Mesenchymal stem cell (in vitro differentiated cells and primary cell): ENCODE measurements around the gene LYRM2.

ENCODE experiments used
- DNase-seq: peaks from one replicate; pipeline ENCODE4 v3.0.0-alpha.2; 2013
- H2AFZ ChIP-seq: one replicate; pipeline ENCODE4 v1.6.1; 2013; ENCODE audit warnings: low read depth, mild to moderate bottlenecking, control low read depth, inconsistent platforms, low read length, moderate library complexity
- H2AK5ac ChIP-seq: 2 replicates; pipeline ENCODE4 v1.6.1; 2013; ENCODE audit warnings: low read length, moderate library complexity, mild to moderate bottlenecking, inconsistent platforms; ENCODE audit not compliant: severe bottlenecking
- H2BK120ac ChIP-seq: one replicate; pipeline ENCODE4 v1.6.1; 2013; ENCODE audit warnings: low read depth, mild to moderate bottlenecking, inconsistent platforms, low read length, moderate library complexity
- H2BK12ac ChIP-seq, 2 experiments: one replicate each; pipeline ENCODE4 v1.6.1; 2013; ENCODE audit warnings: inconsistent platforms in 2 of 2, low read length in 2 of 2, mild to moderate bottlenecking in 2 of 2, moderate library complexity in 2 of 2, control low read depth in 1 of 2
- H2BK15ac ChIP-seq: one replicate; pipeline ENCODE4 v1.6.1; 2013; ENCODE audit warnings: mild to moderate bottlenecking, low read depth, inconsistent platforms; ENCODE audit not compliant: poor library complexity, severe bottlenecking
- H2BK5ac ChIP-seq: 2 replicates; pipeline ENCODE4 v1.6.1; 2013; ENCODE audit warnings: low read depth, mild to moderate bottlenecking, low read length, control low read depth, inconsistent platforms; ENCODE audit not compliant: poor library complexity, severe bottlenecking
- H3K14ac ChIP-seq, 2 experiments: one replicate each; pipeline ENCODE4 v1.6.1; 2013; ENCODE audit warnings: inconsistent platforms in 2 of 2, low read length in 2 of 2, control low read depth in 1 of 2, mild to moderate bottlenecking in 1 of 2, moderate library complexity in 1 of 2
- H3K18ac ChIP-seq, 2 experiments: one replicate each; pipeline ENCODE4 v1.6.1; 2013; ENCODE audit warnings: inconsistent platforms in 2 of 2, low read length in 2 of 2, control low read depth in 1 of 2, low read depth in 1 of 2, mild to moderate bottlenecking in 1 of 2
- H3K23ac ChIP-seq, 2 experiments: one replicate each; pipeline ENCODE4 v1.6.1; 2013; ENCODE audit warnings: inconsistent platforms in 2 of 2, low read length in 2 of 2, mild to moderate bottlenecking in 2 of 2, moderate library complexity in 2 of 2, control low read depth in 1 of 2
- H3K27ac ChIP-seq: 2 replicates; pipeline ENCODE4 v1.5.1; 2013; ENCODE audit warnings: mild to moderate bottlenecking, moderate library complexity, low read length, control low read depth, inconsistent platforms; ENCODE audit not compliant: poor library complexity, severe bottlenecking
- H3K27me3 ChIP-seq, 2 experiments: 2 replicates each; pipeline versions ENCODE4 v1.6.1 to v1.7.0; 2013; ENCODE audit warnings: low read length in 2 of 2, mild to moderate bottlenecking in 2 of 2, moderate library complexity in 2 of 2, control low read depth in 1 of 2, inconsistent platforms in 1 of 2; ENCODE audit not compliant: control insufficient read depth in 1 of 2, insufficient read depth in 1 of 2
- H3K36me3 ChIP-seq, 2 experiments: 2 replicates each; pipeline versions ENCODE4 v1.6.1 to v1.7.0; 2013; ENCODE audit warnings: low read length in 2 of 2, control low read depth in 1 of 2, inconsistent platforms in 1 of 2, low read depth in 1 of 2, mild to moderate bottlenecking in 1 of 2; ENCODE audit not compliant: insufficient read depth in 2 of 2, control insufficient read depth in 1 of 2
- H3K4ac ChIP-seq, 2 experiments: one replicate each; pipeline ENCODE4 v1.6.1; 2013; ENCODE audit warnings: inconsistent platforms in 2 of 2, low read length in 2 of 2, mild to moderate bottlenecking in 2 of 2, moderate library complexity in 2 of 2, control low read depth in 1 of 2, low read depth in 1 of 2
- H3K4me1 ChIP-seq: 2 replicates; pipeline ENCODE4 v1.6.1; 2013; ENCODE audit warnings: low read depth, low read length, control low read depth; ENCODE audit not compliant: control insufficient read depth, insufficient read depth
- H3K4me2 ChIP-seq: 2 replicates; pipeline ENCODE4 v1.6.1; 2013; ENCODE audit warnings: low read length, mild to moderate bottlenecking, inconsistent platforms; ENCODE audit not compliant: poor library complexity, severe bottlenecking
- H3K4me3 ChIP-seq, 2 experiments: 2 replicates each; pipeline versions ENCODE4 v1.5.1 to v1.7.0; 2013; ENCODE audit warnings: low read length in 2 of 2, mild to moderate bottlenecking in 2 of 2, control low read depth in 1 of 2, low read depth in 1 of 2; ENCODE audit not compliant: insufficient read depth in 1 of 2
- H3K79me1 ChIP-seq: replicated peaks from 2 replicates; pipeline ENCODE4 v1.6.1; 2013; ENCODE audit warnings: mild to moderate bottlenecking, control low read depth, low read length, inconsistent platforms; ENCODE audit not compliant: poor library complexity, severe bottlenecking
- H3K9ac ChIP-seq: 2 replicates; pipeline ENCODE4 v1.7.0; 2013; ENCODE audit warnings: mild to moderate bottlenecking, low read length, moderate library complexity
- H3K9me3 ChIP-seq: 2 replicates; pipeline ENCODE4 v1.7.0; 2013; ENCODE audit warnings: mild to moderate bottlenecking, low read length; ENCODE audit not compliant: control insufficient read depth
- H4K8ac ChIP-seq: one replicate; pipeline ENCODE4 v1.6.1; 2013; ENCODE audit warnings: inconsistent platforms, mild to moderate bottlenecking, low read length, moderate library complexity
- H4K91ac ChIP-seq: one replicate; pipeline ENCODE4 v1.6.1; 2013; ENCODE audit warnings: mild to moderate bottlenecking, low read length, inconsistent platforms
- WGBS: methylation state at CpG from one replicate; pipeline ENCODE4 v1.1.7; 2013; ENCODE audit warnings: mixed read lengths; 5-methylcytosine and 5-hydroxymethylcytosine counted together

LYRM2 gene

DNA sequence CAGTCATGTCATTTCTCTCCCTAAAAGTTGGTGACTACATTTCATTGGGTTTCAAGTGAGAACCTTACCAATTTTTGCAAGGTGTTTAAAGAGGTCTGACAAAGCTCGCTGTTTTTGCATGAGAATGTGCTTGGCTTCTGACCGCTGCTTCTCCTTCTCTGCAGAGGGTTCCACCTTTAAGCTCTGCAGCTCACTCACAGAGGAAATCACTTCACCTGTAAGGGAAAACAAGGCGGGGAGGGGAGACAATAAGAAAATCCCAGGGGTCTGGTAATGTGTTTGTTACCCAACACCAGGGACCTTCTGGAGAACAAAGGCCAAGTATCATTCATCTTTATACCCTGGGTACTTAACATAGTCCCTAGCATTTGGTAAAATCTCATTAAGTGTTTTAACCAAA, 40.0 kb upstream of the LYRM2 start:
- Histone ChIP-seq H3K36me3 (peaks cover 56 to 84% of the 10 kb centered on the region in 2 experiments), H3K4ac (no peak overlapping the region), H3K9ac (no peak overlapping the region), H3K23ac (no peak overlapping the region), H3K9me3 (no peaks in the 10 kb centered on the region), H2BK120ac (no peak overlapping the region), H3K27ac (no peak overlapping the region), H3K4me2 (no peak overlapping the region), H4K8ac (no peak overlapping the region), H2AFZ (no peak overlapping the region), H3K4me1 (no peaks in the 10 kb centered on the region), H2AK5ac (no peak overlapping the region), H3K4me3 (no peak overlapping the region), H3K18ac (no peak overlapping the region), H2BK15ac (no peak overlapping the region), H2BK5ac (no peak overlapping the region), H3K14ac (no peak overlapping the region), H4K91ac (no peak overlapping the region), H3K27me3 (no peaks in the 10 kb centered on the region), H2BK12ac (no peak overlapping the region), H3K79me1 (no peaks in the 10 kb centered on the region)
- no peak for DNase-seq
- WGBS = 100% methylated on average over 2 of the region's 3 CpGs

GRCh38 chr6:89675949-89676748, 37.6 kb upstream of the LYRM2 start:
- WGBS = 73% methylated on average over 5 of the region's 7 CpGs
- no peak overlapping the region for H2BK5ac ChIP-seq
- H3K4me3 ChIP-seq = no peak overlapping the region
- DNase-seq = peak; percentile 23
- H3K4me1 ChIP-seq = no peaks in the 10 kb centered on the region
- H3K9me3 ChIP-seq = no peaks in the 10 kb centered on the region
- no peak overlapping the region for H2AK5ac ChIP-seq
- no peak overlapping the region for H2BK12ac ChIP-seq
- no peaks in the 10 kb centered on the region for H3K79me1 ChIP-seq
- H3K27ac ChIP-seq = no peak overlapping the region
- no peak overlapping the region for H3K23ac ChIP-seq
- no peak overlapping the region for H2BK120ac ChIP-seq
- peaks cover 48 to 92% of the 10 kb centered on the region in 2 experiments for H3K36me3 ChIP-seq
- H4K91ac ChIP-seq = no peak overlapping the region
- H2BK15ac ChIP-seq = no peak overlapping the region
- H3K27me3 ChIP-seq = no peaks in the 10 kb centered on the region
- no peak overlapping the region for H3K9ac ChIP-seq
- no peak overlapping the region for H2AFZ ChIP-seq
- no peak overlapping the region for H3K4me2 ChIP-seq
- H3K14ac ChIP-seq = no peak overlapping the region
- no peak overlapping the region for H4K8ac ChIP-seq
- H3K18ac ChIP-seq = no peak overlapping the region
- H3K4ac ChIP-seq = no peak overlapping the region

GRCh38 chr6:89670935-89671565, 32.5 kb upstream of the LYRM2 start:
- H3K9me3 ChIP-seq = no peaks in the 10 kb centered on the region

DNA sequence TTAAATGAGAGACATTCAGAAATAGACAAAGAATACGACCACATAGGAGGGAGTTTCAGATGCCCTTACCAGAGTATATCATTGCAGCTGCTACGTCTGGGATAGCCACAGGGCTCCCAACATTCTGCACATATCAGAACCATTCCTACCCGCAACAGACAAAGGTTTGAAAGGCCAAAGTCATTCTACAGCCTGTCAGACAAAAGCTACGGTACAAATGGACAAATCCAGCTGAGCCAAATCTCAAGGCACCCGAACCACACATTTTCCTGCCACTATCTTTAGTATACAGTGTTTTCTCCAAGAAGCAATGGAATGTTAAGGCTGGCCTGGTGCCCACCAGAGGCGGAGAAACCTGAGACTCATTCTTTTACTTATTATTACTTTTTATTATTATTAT, 30.5 kb upstream of the LYRM2 start:
- 92% methylated on average over 4 of the region's 6 CpGs for WGBS
- Histone ChIP-seq H2BK5ac (no peak overlapping the region), H3K4me1 (peaks cover 4% of the 10 kb centered on the region), H3K23ac (no peak overlapping the region), H2BK15ac (no peak overlapping the region), H3K14ac (no peak overlapping the region), H3K18ac (no peak overlapping the region), H3K4ac (no peak overlapping the region), H3K79me1 (peaks cover 5% of the 10 kb centered on the region), H2AFZ (no peak overlapping the region), H3K4me3 (no peak overlapping the region), H3K9ac (no peak overlapping the region), H2BK12ac (no peak overlapping the region), H3K36me3 (peaks cover 17 to 78% of the 10 kb centered on the region in 2 experiments), H3K4me2 (no peak overlapping the region), H2BK120ac (no peak overlapping the region), H3K27me3 (no peaks in the 10 kb centered on the region), H3K27ac (no peak overlapping the region), H2AK5ac (no peak overlapping the region), H3K9me3 (no peaks in the 10 kb centered on the region), H4K8ac (no peak overlapping the region), H4K91ac (no peak overlapping the region)
- no peak for DNase-seq

More at GRCh38 chr6:89670935-89671565, 32.5 kb upstream of the LYRM2 start:
- Histone ChIP-seq H2AFZ (no peak overlapping the region), H3K14ac (no peak overlapping the region), H3K9ac (no peak overlapping the region), H4K8ac (no peak overlapping the region), H3K36me3 (peaks cover 26 to 90% of the 10 kb centered on the region in 2 experiments), H3K4me1 (peaks cover 4% of the 10 kb centered on the region), H3K79me1 (peaks cover 2% of the 10 kb centered on the region), H3K4me2 (no peak overlapping the region), H3K27ac (no peak overlapping the region), H2BK120ac (no peak overlapping the region), H3K18ac (no peak overlapping the region), H4K91ac (no peak overlapping the region), H2BK15ac (no peak overlapping the region), H2BK12ac (no peak overlapping the region), H3K4me3 (no peak overlapping the region), H3K23ac (no peak overlapping the region), H2BK5ac (no peak overlapping the region), H2AK5ac (no peak overlapping the region), H3K4ac (no peak overlapping the region), H3K27me3 (no peaks in the 10 kb centered on the region)
- WGBS = 98% methylated on average over 7 of the region's 7 CpGs
- DNase-seq = no peak
